ENCODE data around the gene GLI1. TPM values are rescaled to one million over a fixed set of nuclear protein-coding genes. Genes with fewer than 3 reads are reported as not detected.
"Not testable (repeated sequence)": the region's sequence is repeated elsewhere in the genome, so short reads cannot be mapped to it uniquely, and the experiment has no call there.

Gene GLI1
- total and polyA plus RNA-seq, 2 experiments from 2014 or later = 0.79 to 7.3 TPM

GRCh38 chr12:57491393-57492280 lies 32.1 kb downstream of the GLI1 start:
- peaks cover 19% of the 10 kb centered on the region for H3K36me3 ChIP-seq

GRCh38 chr12:57495051-57495701 lies 35.6 kb downstream of the GLI1 start:
- not testable (repeated sequence) for H3K9me3 ChIP-seq (ENCODE audit: low read depth); H3K27ac ChIP-seq; H3K27me3 ChIP-seq; DNase-seq (ENCODE audit: low read depth in 1 of 2, low spot score in 1 of 2); H3K4me1 ChIP-seq (ENCODE audit: low read depth); H3K4me3 ChIP-seq
- peaks cover 31% of the 10 kb centered on the region for H3K36me3 ChIP-seq

More at GRCh38 chr12:57491393-57492280, 32.1 kb downstream of the GLI1 start:
- no peak for DNase-seq (ENCODE audit: low read depth in 1 of 2, low spot score in 1 of 2)
- Histone ChIP-seq H3K4me3 (no peak overlapping the region), H3K27ac (no peak overlapping the region), H3K27me3 (no peaks in the 10 kb centered on the region), H3K9me3 (ENCODE audit: low read depth) (no peaks in the 10 kb centered on the region), H3K4me1 (ENCODE audit: low read depth) (peaks cover 6% of the 10 kb centered on the region)
- TF ChIP-seq CTCF (IDR thresholded peaks at IDR 0.05; ENCODE audit: low read depth, low read length) = peak; percentile 14

- Histone ChIP-seq H3K4me3 (no peak overlapping the region), H3K4me1 (ENCODE audit: low read depth) (no peaks in the 10 kb centered on the region), H3K27me3 (no peaks in the 10 kb centered on the region), H3K36me3 (peaks cover 27% of the 10 kb centered on the region), H3K9me3 (ENCODE audit: low read depth) (no peaks in the 10 kb centered on the region), H3K27ac (no peak overlapping the region)
- no peak for DNase-seq (ENCODE audit: low read depth in 1 of 2, low spot score in 1 of 2)
- no peak for TF ChIP-seq CTCF (IDR thresholded peaks at IDR 0.05; ENCODE audit: low read depth, low read length)
These were observed 37.2 kb downstream of the GLI1 start for GRCh38 chr12:57496822-57497221.

GRCh38 chr12:57497223-57498131 lies 37.9 kb downstream of the GLI1 start:
- H3K27me3 ChIP-seq = no peaks in the 10 kb centered on the region
- H3K27ac ChIP-seq = no peak overlapping the region
- H3K36me3 ChIP-seq = peaks cover 29% of the 10 kb centered on the region
- H3K4me1 ChIP-seq (ENCODE audit: low read depth) = no peaks in the 10 kb centered on the region
- H3K9me3 ChIP-seq (ENCODE audit: low read depth) = no peaks in the 10 kb centered on the region
- TF ChIP-seq CTCF (IDR thresholded peaks at IDR 0.05; ENCODE audit: low read depth, low read length) = no peak
- H3K4me3 ChIP-seq = no peak overlapping the region
- DNase-seq (ENCODE audit: low read depth in 1 of 2, low spot score in 1 of 2) = no peak

GRCh38 chr12:57498132-57498502 lies 38.5 kb downstream of the GLI1 start:
- no peak for DNase-seq (ENCODE audit: low read depth in 1 of 2, low spot score in 1 of 2)
- H3K27ac ChIP-seq = no peak overlapping the region
- no peaks in the 10 kb centered on the region for H3K4me1 ChIP-seq (ENCODE audit: low read depth)
- H3K9me3 ChIP-seq (ENCODE audit: low read depth) = no peaks in the 10 kb centered on the region
- peaks cover 24% of the 10 kb centered on the region for H3K36me3 ChIP-seq
- H3K27me3 ChIP-seq = no peaks in the 10 kb centered on the region
- H3K4me3 ChIP-seq = no peak overlapping the region
- TF ChIP-seq CTCF (IDR thresholded peaks at IDR 0.05; ENCODE audit: low read depth, low read length) = peak; percentile 5

Measured in cardiac muscle cell (in vitro differentiated cells and primary cell).